Activated gamma-delta T cell (primary cell): ENCODE measurements around the gene CRYBG1.

Source experiments
- DNase-seq: peaks from one replicate; lab custom pipeline; 2025; lab: John Stamatoyannopoulos, UW
- total RNA-seq, 2 donors: gene quantifications; one replicate each; lab custom pipeline; 2026; lab: John Stamatoyannopoulos, UW

CRYBG1 gene, protein sequence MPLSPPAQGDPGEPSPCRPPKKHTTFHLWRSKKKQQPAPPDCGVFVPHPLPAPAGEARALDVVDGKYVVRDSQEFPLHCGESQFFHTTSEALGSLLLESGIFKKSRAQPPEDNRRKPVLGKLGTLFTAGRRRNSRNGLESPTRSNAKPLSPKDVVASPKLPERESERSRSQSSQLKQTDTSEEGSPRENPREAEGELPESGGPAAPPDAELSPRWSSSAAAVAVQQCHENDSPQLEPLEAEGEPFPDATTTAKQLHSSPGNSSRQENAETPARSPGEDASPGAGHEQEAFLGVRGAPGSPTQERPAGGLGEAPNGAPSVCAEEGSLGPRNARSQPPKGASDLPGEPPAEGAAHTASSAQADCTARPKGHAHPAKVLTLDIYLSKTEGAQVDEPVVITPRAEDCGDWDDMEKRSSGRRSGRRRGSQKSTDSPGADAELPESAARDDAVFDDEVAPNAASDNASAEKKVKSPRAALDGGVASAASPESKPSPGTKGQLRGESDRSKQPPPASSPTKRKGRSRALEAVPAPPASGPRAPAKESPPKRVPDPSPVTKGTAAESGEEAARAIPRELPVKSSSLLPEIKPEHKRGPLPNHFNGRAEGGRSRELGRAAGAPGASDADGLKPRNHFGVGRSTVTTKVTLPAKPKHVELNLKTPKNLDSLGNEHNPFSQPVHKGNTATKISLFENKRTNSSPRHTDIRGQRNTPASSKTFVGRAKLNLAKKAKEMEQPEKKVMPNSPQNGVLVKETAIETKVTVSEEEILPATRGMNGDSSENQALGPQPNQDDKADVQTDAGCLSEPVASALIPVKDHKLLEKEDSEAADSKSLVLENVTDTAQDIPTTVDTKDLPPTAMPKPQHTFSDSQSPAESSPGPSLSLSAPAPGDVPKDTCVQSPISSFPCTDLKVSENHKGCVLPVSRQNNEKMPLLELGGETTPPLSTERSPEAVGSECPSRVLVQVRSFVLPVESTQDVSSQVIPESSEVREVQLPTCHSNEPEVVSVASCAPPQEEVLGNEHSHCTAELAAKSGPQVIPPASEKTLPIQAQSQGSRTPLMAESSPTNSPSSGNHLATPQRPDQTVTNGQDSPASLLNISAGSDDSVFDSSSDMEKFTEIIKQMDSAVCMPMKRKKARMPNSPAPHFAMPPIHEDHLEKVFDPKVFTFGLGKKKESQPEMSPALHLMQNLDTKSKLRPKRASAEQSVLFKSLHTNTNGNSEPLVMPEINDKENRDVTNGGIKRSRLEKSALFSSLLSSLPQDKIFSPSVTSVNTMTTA (N-terminal part only)
- total RNA-seq = 229 to 256 reads per million in 2 donors

DNA sequence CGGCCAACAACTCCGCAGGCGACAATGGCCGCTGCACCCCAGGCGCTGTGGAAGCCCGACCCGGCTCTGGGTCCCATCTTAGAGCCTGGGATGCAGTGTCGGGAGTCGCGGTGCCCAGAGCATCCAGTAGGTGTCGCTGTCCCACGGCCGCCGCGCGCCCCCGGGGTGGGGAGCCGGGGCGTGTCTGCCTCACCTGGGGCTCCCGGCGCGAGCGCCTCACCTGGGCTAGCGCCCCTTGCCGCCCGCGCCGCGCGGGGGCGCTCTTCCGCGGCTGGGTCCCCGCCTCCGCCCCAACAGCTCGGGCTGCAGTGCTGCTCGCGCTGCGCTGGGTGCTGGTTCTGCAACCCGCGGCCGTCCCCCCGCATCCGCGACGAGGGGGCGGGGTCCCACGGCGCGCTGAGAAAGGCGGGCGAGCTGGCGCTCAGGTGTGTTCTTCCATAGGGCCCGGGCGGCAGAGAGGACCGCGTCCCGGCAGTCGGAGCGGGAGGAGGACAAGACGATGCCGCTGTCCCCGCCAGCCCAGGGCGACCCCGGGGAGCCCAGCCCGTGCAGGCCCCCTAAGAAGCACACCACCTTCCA lies at the start of gene CRYBG1:
Gene CRYBG1 (plus strand): TSS at position 308 of the 579 bp plus-strand sequence. CDS start 192 bp downstream, at position 500.
- DNase-seq = peak; percentile 40

DNA sequence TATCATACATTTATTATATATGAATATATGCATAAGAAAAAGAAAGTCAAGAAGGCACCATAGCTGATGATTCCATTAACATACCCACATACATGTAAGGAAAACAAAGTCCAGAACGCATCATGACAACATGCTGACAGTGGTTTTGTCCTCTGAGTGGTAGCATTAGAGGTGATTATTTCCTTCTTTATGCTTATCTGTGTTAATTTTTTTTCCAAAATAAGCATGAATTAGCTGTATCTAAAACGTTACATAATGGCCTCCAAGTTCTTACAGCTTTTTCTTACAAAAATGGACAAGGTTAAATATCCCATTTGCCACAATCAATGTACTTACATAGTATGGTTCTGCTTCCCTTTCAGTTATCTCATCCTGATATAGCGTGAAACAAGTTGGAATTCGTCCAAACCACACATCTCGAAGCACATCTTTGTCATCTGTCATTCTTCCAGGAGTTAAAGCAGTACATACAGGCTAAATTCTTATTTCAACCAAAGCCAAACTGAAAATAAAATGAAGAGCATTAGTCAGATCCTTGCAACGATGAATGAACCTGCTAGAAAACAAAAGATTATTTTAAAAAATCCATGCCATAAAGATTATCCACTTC lies 44.6 kb upstream of the CRYBG1 start:
- no peak for DNase-seq

DNA sequence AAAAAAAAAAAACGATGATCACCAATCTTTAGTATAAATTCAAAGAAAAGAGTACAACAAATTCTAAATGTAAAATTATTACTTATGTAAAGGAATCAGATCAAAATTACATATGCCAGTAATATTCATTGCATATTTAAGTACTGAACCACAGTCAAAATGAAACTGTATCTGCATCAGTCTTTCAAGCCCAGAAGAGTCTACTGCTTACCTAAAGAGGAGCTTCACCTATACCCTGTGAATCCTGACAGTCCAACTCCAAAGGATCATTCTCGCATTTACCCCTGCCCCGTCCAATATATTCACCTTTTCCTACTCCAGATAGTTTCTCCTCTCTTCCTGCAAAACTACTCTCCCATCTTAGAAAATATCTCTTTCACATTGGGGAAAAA lies 44.1 kb upstream of the CRYBG1 start:
- no peak for DNase-seq

DNA sequence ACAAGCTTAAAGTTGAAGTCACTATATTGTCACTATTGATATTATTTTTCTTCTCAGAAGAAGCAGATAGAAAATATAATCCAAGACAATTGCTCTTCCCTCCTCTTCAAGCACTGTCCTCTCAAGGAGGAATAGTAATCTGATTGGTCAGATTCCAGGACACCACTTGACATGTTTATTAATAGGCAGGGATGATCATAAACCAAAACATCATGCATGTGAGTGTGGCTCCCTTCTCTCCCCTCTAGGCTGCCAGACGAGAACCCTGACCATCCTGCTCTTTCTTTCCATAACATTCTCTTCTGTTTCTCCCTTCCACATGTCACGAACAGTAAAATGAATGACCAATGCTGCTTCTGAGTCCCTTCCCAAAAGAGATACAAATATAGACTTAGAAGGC lies 42.5 kb upstream of the CRYBG1 start:
- no peak for DNase-seq

DNA sequence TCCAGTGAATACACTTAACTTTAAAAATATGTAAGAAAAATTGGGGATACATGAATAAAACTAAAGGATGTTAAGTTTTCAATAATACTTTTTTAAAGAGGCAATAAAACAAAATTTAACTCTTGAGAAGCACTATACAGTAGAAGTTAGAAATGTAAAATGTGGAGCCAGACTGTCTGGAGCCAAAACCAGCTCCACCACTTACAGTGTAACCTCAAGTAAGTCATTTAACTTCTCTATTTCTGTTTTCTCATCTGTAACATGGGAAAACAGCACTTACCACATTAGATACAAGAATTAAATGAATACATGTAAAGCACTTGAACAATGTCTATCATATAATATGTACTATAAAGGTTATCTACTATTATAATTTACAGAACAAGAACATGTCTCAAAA lies 41.7 kb upstream of the CRYBG1 start:
- no peak for DNase-seq

DNA sequence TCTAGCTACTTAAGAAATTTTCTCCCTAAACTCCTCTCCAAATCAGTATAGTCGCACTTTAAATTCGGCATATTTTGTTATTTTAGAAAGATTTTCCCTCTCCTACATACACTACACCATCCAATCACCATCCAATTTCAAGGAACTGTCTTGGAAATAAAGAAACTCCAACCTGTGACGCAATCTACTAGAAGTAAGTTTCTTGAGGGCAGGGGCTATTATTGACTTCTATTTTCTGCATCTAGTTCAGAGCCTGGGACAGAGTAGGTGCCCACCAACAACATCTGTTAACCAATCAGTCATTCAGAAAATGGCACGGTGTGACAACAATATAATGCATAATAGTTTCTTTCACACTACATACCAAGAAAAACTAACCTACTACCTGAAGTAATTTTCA lies 38.6 kb upstream of the CRYBG1 start:
- no peak for DNase-seq

DNA sequence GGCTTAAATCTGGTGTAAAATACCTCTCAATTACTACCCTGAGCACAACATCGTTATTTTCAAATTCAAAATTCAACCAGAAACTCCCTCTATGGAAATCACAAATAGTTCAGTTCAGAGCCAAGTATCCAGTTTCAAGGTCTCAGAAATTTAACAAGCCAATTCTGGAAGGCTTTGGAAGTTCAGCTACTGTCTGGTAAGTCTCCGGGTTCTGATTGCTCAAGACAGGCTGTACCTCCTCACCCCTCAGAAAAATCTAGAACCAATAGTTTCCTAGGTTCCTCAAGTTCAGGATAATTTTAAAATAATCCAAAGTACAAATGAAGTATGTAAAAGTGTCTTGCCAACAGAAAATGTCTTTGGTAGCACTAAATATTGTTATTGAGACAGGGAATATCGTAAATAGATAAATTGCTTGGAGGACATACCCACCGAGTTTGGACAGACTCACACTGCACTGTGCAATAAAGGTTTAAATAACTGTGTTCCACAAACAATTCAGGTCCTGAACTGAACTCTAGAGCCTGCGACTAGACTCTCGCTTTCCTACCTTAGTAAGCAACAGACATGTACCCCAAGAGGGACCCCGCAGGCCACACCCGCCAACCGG lies 35.7 kb upstream of the CRYBG1 start:
- DNase-seq = no peak

DNA sequence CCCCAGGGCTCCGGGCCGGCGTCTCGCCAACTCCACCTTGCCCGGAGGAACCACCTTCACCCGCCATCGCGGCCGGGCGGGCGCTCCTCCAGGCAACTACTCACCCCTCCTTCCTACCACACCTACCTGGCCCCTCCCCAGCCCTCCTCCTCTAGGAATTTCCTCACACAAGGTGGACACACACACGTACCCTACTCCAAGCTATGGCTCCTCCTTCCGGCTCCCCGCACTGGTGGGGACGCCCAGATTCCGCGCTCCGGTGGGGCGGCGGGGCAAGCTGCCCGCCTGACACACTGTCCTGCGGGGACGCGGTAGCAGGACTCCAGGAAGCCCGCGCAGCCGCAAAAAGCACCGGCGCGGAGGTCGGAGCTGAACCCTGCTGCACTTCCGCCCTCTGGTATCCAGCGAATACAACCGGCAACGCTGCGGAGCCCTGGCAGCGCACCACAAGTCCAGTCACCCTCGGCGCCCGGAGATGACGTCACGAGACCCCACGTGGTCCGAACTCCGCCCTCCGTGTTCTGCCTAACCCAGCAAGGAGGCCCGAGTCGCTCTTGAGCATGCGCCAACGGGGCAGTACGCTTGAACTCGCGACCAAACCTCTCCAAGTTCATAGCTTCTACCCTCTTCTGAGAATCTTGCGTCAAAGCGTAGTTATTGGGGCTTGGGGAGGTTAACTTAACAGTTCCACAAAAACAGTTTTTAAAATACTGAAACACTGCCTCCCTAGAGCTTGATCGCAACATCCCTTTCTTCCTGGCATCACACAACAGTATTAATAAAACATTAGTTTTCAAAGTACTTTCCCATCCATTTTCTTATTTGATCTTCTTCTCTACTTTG lies 35.0 kb upstream of the CRYBG1 start, which contains the start of gene ATG5:
Gene ATG5 (minus strand): TSS at position 425 of the 843 bp plus-strand sequence. CDS start 9,552 bp downstream, outside the sequence.
- peak; percentile 99 for DNase-seq

DNA sequence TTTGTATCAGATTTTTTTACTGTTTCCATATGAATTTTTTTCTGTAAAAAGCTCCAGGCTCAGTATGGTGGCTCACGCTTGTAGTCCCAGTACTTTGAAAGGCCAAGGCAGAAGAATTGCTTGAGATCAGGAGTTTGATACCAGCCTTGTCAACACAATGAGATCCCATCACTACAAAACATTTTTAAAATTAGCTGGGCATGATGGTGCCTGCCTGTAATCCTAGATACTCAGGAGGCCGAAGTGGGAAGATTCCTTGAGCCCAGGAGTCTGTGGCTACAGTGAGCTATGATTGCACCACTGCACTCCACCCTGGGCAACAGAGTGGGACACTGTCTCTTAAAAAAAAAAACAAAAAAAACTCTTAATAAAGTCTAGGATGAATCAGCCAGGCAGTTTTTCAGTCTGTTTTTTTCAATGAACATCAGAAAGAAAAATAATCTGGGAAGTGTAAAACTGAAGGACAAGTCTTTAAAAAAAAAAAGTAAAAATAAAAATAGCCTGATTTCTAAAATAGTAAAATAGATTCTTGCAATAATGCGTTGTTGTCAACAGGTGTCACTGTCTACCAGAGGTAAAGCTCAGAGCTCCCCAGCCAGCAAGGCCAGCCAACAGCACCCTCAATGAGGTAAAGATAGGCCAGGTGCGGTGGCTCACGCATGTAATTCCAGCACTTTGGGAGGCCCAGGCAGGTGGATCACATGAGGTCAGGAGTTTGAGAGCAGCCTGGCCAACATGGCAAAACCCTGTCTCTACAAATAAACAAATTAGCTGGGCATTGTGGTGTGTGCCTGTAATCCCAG lies 25.7 kb upstream of the CRYBG1 start:
- no peak for DNase-seq

DNA sequence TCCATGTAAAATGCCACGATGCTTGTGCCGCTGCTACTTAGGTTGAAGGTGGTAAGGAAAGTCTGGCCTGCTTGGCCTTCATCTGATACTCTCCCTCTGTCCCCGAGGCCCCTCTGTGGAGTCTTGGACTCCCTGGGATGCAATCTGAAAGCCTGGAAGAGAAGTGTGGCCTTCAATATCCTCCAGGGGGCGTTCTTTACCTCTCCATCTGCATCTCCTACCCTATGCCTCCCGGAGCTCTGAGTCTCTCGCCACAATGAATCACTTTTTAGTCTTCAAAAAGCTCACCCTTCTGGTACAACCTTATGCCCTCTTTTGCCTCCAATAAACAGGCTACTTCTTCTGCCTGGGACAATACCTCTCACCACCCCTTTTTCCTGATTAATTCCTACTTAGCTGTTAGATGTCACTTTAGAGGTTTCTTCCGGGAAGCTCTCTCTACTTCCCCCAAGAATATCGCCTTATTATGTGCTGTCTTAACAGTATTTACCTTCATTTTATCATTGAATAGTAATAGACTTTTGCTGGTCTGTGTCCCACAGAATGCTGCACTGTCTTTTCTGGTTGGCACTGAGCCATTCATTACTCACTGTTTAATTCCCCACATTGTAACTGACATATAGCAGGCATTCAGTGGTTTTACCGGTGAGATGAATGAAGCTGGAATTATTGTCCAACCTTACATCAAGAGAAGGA lies 21.0 kb upstream of the CRYBG1 start:
- no peak for DNase-seq

DNA sequence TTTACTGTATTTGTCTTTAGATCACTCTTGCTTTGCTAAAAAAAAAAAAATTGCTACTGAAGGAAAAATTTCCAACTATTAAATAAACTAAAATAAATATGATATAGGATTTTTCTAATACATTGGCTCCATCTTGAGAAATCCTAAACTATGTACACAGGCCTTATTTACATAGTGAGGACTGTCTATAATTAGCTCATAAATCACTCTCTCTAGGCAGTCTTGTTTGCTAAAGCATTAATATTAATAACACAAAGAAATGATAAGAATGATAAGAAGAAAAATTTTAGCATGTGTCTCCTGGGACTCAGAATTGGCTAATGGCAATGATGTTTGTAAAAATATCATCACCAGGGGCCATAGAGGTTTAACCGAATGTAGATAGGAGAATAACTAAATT lies 13.3 kb upstream of the CRYBG1 start:
- DNase-seq = no peak

DNA sequence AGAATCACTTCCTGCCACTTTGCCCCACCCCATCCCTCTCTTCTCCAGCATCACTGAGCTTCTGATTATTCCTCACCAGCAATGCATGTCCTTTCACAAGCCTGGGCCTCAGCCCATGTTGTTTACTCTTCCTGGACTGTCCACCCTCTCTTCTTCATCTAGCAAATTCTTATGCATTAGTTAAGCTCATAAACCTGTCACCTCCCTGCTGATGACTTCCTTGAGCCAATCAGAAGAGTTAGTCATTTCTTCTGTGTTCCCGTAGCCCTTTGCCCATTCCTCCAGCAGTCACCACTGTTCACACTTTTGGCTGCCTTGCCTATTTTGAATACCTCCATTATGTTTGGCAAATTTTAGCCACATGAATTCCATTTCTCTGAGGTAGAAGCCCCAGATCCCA lies 4.1 kb upstream of the CRYBG1 start:
- DNase-seq = no peak

DNA sequence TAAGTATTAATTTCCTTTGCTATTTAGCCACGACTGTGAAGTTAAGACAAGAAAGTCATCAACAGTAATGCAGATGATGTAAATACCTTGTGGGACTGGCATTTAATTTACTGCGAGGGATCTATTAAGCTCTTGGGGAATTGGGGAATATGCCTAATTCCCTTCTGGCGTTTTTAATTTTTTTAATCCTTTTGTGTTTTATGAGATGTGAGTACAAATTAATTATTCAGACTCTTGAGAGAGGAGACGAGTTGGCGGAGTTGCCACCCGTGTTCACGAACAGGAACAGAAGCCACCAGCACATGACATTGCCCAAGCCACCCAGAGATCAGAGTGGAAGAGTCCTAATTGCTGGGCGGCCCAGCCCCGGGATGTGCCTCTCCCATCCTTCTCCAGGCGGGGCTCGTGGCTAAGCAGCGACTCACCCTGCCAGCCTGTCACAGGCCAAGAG lies 533 bp upstream of the CRYBG1 start:
- no peak for DNase-seq

DNA sequence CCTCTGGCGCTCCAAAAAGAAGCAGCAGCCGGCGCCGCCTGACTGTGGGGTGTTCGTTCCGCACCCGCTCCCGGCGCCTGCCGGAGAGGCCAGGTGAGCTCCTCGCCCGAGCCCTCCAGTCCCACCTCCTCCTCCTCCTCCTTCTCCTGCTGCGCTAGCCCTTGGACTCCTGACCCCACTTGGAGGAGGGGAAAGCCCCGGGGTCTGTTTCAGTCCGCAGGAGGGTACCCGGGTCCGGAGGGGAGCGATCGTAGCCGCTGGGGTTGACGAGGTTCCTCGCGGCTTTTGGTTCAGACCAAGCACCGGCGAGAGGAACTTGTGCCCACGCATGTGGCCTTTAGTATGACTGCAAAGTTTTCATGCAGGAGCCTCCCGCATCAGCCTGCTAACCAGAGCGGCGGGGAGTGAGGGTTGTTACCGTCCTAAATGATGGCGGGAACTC lies 493 bp downstream of the CRYBG1 start:
- DNase-seq = no peak

DNA sequence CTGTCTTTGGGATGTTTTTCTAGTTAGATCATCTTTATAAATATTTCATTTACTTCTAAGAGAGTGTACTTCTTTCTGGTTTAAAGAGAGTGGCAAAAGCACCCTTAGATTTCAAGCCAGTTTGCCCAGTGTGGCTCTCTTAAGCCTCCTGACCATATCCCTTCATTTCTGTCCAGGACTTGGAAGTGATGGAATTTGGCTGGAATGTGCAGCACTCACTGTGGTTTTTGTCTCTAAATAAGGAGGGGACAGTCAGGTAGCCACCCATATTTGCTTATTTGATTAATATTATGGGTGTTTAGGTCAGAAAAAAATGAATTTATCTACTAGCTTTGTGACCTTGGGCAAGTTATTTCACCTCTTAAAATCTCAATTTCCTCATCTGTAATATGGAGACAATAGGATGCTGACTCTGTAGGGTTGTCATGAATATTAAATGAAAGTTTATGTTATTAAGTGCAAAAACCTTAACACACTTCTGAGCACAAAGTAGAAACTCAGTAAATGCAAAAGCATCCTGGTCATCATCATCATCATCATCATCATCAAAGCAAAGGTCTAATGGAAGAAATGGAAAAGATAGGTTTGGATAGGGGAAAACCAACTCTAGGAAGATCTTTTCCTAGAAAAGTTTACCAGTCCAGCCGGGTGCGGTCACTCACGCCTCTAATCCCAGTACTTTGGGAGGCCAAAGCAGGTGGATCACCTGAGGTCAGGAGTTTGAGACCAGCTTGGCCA lies 3.1 kb downstream of the CRYBG1 start:
- no peak for DNase-seq

DNA sequence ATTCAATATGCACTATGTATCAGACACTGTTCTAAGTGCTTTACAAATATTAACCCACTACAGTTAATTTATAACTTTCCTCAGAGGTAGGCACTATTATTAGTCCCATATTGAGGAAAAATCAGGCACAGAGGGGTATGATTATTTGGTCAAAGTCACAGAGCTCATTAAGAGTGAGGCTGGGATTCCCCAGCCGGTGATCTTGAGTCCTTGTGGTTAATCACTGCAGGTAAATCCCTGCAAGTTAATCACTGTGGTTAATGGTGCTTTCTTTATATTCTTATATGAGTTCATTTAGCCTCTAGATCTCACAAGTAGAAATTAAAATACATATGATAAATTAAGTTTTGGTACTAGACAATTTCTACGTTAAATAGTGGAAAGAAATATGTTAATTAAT lies 9.2 kb downstream of the CRYBG1 start:
- no peak for DNase-seq

DNA sequence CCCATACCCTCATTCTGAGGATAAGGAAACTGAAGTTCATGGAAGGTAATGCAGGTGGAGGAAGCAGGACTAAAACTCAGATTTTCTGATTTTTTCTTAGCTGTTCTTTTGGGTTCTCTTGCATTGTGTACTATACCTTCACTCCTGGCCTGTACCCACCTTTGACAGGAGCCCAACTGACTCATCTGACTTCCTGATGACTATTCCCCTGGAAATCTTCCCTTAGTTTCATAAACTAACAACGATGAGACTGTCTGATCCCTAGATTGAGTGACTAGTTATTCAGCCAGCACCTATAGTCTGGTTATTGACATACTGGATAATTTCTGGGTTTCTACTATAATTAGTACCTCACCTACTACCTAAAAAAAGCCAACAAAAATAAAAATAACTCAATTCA lies 10.1 kb downstream of the CRYBG1 start:
- no peak for DNase-seq
